ENCODE measurements around the gene SYT1. TPM values are rescaled to one million over a fixed set of nuclear protein-coding genes. Genes with fewer than 3 reads are reported as not detected.

SYT1 gene
- total RNA-seq, 1 experiment from 2014 or later = 15.8 TPM

GRCh38 chr12:78917513-78917912 lies 52.9 kb downstream of the SYT1 start:
- H3K23me2 ChIP-seq (ENCODE audit: insufficient read length, low read depth, low read length, poor library complexity, severe bottlenecking) = no peaks in the 10 kb centered on the region
- no peak overlapping the region for H3T11ph ChIP-seq (ENCODE audit: low read length)
- TF ChIP-seq CTCF (conservative IDR thresholded peaks at IDR 0.05) = no peak
- no peak overlapping the region for H3K9ac ChIP-seq (ENCODE audit: extremely low read depth, insufficient read length, low read length)
- H3K9me3 Mint-ChIP-seq = no peaks in the 10 kb centered on the region
- no peak overlapping the region for H4K5ac ChIP-seq (ENCODE audit: insufficient read length, low read depth, low read length)
- H2BK20ac ChIP-seq (ENCODE audit: low read depth, low read length, poor library complexity, severe bottlenecking) = no peak overlapping the region
- H3K4ac ChIP-seq (ENCODE audit: low read depth, low read length) = no peak overlapping the region
- H4K8ac ChIP-seq (replicated peaks; ENCODE audit: insufficient read length, low read depth, low read length) = no peak overlapping the region
- H4K91ac ChIP-seq (ENCODE audit: insufficient read length, low read depth, low read length) = no peak overlapping the region
- no peak overlapping the region for H3K56ac ChIP-seq (ENCODE audit: insufficient read length, low read depth, low read length)
- no peak overlapping the region for H3K23ac ChIP-seq (ENCODE audit: insufficient read length, low read depth, low read length)
- no peak overlapping the region for H3K4me2 ChIP-seq (ENCODE audit: insufficient read depth, insufficient read length, low read length)
- H3K79me2 ChIP-seq (ENCODE audit: insufficient read depth, low read length) = no peaks in the 10 kb centered on the region
- peak overlapping the region in 1 of 3 experiments; percentile 73; a peak in 1 of 7 replicates for H3K27ac Mint-ChIP-seq
- no peak overlapping the region for H2AFZ ChIP-seq (ENCODE audit: low read length)
- peaks cover 29 to 32% of the 10 kb centered on the region in 2 experiments for H3K4me1 Mint-ChIP-seq
- no peak overlapping the region for H3K14ac ChIP-seq (ENCODE audit: insufficient read depth, low read length)
- no peak overlapping the region for H3K27ac ChIP-seq (ENCODE audit: insufficient read length, low read depth, low read length)
- H2BK15ac ChIP-seq (ENCODE audit: low read depth, low read length) = no peak overlapping the region
- no peak overlapping the region for H3K18ac ChIP-seq (ENCODE audit: insufficient read length, low read depth, low read length)
- WGBS (ENCODE audit: extremely low coverage, insufficient read length, low lambda C conversion rate) = no CpG with 5 or more reads among the region's 5 CpGs
- no peak overlapping the region for H2AK5ac ChIP-seq (ENCODE audit: insufficient read length, low read length)
- H3K79me1 ChIP-seq (ENCODE audit: insufficient read depth, low read depth, low read length, poor library complexity, severe bottlenecking) = no peaks in the 10 kb centered on the region
- H3K27me3 ChIP-seq (ENCODE audit: insufficient read depth, low read length) = no peaks in the 10 kb centered on the region
- no peak overlapping the region for H2BK5ac ChIP-seq (ENCODE audit: insufficient read length, low read length)
- H4K20me1 ChIP-seq (ENCODE audit: control insufficient read depth, insufficient read depth, insufficient read length) = no peaks in the 10 kb centered on the region
- H2BK120ac ChIP-seq (ENCODE audit: low read depth, low read length, poor library complexity, severe bottlenecking) = no peak overlapping the region
- no peak overlapping the region for H3K4me3 Mint-ChIP-seq
- H3K27me3 Mint-ChIP-seq (ENCODE audit: low read depth) = no peaks in the 10 kb centered on the region
- H3K36me3 Mint-ChIP-seq (ENCODE audit: insufficient read depth in 1 of 3, low read depth in 3 of 3) = no peaks in the 10 kb centered on the region
- H3K9me3 ChIP-seq (ENCODE audit: control insufficient read depth, low read depth, low read length) = no peaks in the 10 kb centered on the region
- H2BK12ac ChIP-seq (ENCODE audit: insufficient read length, low read depth, low read length) = no peak overlapping the region
- peaks cover 2% of the 10 kb centered on the region; the same call in 1 of the 2 replicates for H3K4me1 ChIP-seq (ENCODE audit: insufficient read depth, low read length)
- DNase-seq = no peak

Data from H9 (cell line).